Thyroid gland (tissue), 4 donors: ENCODE results near the gene TMEM255B.

ENCODE experiments used
- POLR2A ChIP-seq, 2 donors: fragments of 450-650 bp; IDR thresholded peaks; one replicate each; pipeline ENCODE4 v1.6.1; 2017; ENCODE audit warnings: antibody characterized with exemption in 2 of 2, mild to moderate bottlenecking in 2 of 2, moderate library complexity in 1 of 2
- TF ChIP-seq, protein P1 (sequence below), 6 experiments: fragments of 200-600 bp in 3 of 6; fragments of 450-650 bp in 3 of 6; sonication (generic) in 3 of 6; IDR thresholded peaks; one replicate each; pipeline ENCODE4 v1.5.1; 2016 to 2019; ENCODE audit warnings: antibody characterized with exemption in 6 of 6, mild to moderate bottlenecking in 2 of 6, inconsistent platforms in 1 of 6, moderate library complexity in 1 of 6

DNA sequence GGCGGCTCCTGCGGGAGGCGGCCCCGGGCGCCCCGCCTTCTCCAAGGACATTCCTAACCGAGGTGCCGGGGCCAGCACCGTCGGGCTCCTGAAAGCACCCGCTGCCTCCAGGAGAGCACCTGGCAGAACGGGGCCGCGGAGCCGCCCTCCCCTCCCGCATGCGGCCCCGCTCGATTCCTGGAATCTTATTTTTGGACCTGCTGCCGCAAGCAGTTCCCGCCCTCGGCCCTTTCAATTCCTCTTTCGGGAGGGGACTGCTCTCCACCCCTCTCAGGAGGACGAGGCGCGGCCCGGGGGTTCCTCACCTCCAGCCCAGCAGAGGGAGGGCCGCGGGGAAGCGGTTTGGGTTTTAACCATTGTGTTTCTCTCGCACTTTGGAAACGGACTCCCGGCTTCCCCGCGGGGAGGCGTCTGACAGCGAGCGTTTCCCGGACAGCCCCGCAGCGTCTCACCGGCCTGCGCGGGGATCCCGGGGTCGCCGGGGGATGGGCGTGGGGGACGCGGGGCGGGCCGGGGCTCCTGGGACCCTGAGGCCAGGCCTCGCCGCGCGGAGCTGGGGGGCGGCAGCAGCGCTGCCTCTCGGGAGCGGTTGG lies 104.0 kb downstream of the TMEM255B start:
- TF ChIP-seq, protein P1, sequence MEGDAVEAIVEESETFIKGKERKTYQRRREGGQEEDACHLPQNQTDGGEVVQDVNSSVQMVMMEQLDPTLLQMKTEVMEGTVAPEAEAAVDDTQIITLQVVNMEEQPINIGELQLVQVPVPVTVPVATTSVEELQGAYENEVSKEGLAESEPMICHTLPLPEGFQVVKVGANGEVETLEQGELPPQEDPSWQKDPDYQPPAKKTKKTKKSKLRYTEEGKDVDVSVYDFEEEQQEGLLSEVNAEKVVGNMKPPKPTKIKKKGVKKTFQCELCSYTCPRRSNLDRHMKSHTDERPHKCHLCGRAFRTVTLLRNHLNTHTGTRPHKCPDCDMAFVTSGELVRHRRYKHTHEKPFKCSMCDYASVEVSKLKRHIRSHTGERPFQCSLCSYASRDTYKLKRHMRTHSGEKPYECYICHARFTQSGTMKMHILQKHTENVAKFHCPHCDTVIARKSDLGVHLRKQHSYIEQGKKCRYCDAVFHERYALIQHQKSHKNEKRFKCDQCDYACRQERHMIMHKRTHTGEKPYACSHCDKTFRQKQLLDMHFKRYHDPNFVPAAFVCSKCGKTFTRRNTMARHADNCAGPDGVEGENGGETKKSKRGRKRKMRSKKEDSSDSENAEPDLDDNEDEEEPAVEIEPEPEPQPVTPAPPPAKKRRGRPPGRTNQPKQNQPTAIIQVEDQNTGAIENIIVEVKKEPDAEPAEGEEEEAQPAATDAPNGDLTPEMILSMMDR (IDR thresholded peaks at IDR 0.05) = no peak
- peak in 1 of 2 donors; percentile 62 for TF ChIP-seq POLR2A (IDR thresholded peaks at IDR 0.05)
